ENCODE results near the gene IGF1. TPM values are rescaled to one million over a fixed set of nuclear protein-coding genes. Genes with fewer than 3 reads are reported as not detected.

Gene IGF1
- total RNA-seq (2022; extraction: Qiagen RNA extraction) = not detected in 5 replicates

GRCh38 chr12:102480406-102480805, at the start of gene IGF1:
Gene IGF1 (minus strand): TSS chr12:102480563. CDS start chr12:102480381, 182 bp downstream.

